Mesenchymal stem cell (in vitro differentiated cells and primary cell): ENCODE measurements around the gene RAD54L.
"Not testable (repeated sequence)": the region's sequence is repeated elsewhere in the genome, so short reads cannot be mapped to it uniquely, and the experiment has no call there.

ENCODE experiments used
- DNase-seq: peaks from one replicate; pipeline ENCODE4 v3.0.0-alpha.2; 2013
- H2AFZ ChIP-seq: one replicate; pipeline ENCODE4 v1.6.1; 2013; ENCODE audit warnings: low read depth, mild to moderate bottlenecking, control low read depth, inconsistent platforms, low read length, moderate library complexity
- H2AK5ac ChIP-seq: 2 replicates; pipeline ENCODE4 v1.6.1; 2013; ENCODE audit warnings: low read length, moderate library complexity, mild to moderate bottlenecking, inconsistent platforms; ENCODE audit not compliant: severe bottlenecking
- H2BK120ac ChIP-seq: one replicate; pipeline ENCODE4 v1.6.1; 2013; ENCODE audit warnings: low read depth, mild to moderate bottlenecking, inconsistent platforms, low read length, moderate library complexity
- H2BK12ac ChIP-seq, 2 experiments: one replicate each; pipeline ENCODE4 v1.6.1; 2013; ENCODE audit warnings: inconsistent platforms in 2 of 2, low read length in 2 of 2, mild to moderate bottlenecking in 2 of 2, moderate library complexity in 2 of 2, control low read depth in 1 of 2
- H2BK15ac ChIP-seq: one replicate; pipeline ENCODE4 v1.6.1; 2013; ENCODE audit warnings: mild to moderate bottlenecking, low read depth, inconsistent platforms; ENCODE audit not compliant: poor library complexity, severe bottlenecking
- H2BK5ac ChIP-seq: 2 replicates; pipeline ENCODE4 v1.6.1; 2013; ENCODE audit warnings: low read depth, mild to moderate bottlenecking, low read length, control low read depth, inconsistent platforms; ENCODE audit not compliant: poor library complexity, severe bottlenecking
- H3K14ac ChIP-seq, 2 experiments: one replicate each; pipeline ENCODE4 v1.6.1; 2013; ENCODE audit warnings: inconsistent platforms in 2 of 2, low read length in 2 of 2, control low read depth in 1 of 2, mild to moderate bottlenecking in 1 of 2, moderate library complexity in 1 of 2
- H3K18ac ChIP-seq, 2 experiments: one replicate each; pipeline ENCODE4 v1.6.1; 2013; ENCODE audit warnings: inconsistent platforms in 2 of 2, low read length in 2 of 2, control low read depth in 1 of 2, low read depth in 1 of 2, mild to moderate bottlenecking in 1 of 2
- H3K23ac ChIP-seq, 2 experiments: one replicate each; pipeline ENCODE4 v1.6.1; 2013; ENCODE audit warnings: inconsistent platforms in 2 of 2, low read length in 2 of 2, mild to moderate bottlenecking in 2 of 2, moderate library complexity in 2 of 2, control low read depth in 1 of 2
- H3K27ac ChIP-seq: 2 replicates; pipeline ENCODE4 v1.5.1; 2013; ENCODE audit warnings: mild to moderate bottlenecking, moderate library complexity, low read length, control low read depth, inconsistent platforms; ENCODE audit not compliant: poor library complexity, severe bottlenecking
- H3K27me3 ChIP-seq, 2 experiments: 2 replicates each; pipeline versions ENCODE4 v1.6.1 to v1.7.0; 2013; ENCODE audit warnings: low read length in 2 of 2, mild to moderate bottlenecking in 2 of 2, moderate library complexity in 2 of 2, control low read depth in 1 of 2, inconsistent platforms in 1 of 2; ENCODE audit not compliant: control insufficient read depth in 1 of 2, insufficient read depth in 1 of 2
- H3K36me3 ChIP-seq, 2 experiments: 2 replicates each; pipeline versions ENCODE4 v1.6.1 to v1.7.0; 2013; ENCODE audit warnings: low read length in 2 of 2, control low read depth in 1 of 2, inconsistent platforms in 1 of 2, low read depth in 1 of 2, mild to moderate bottlenecking in 1 of 2; ENCODE audit not compliant: insufficient read depth in 2 of 2, control insufficient read depth in 1 of 2
- H3K4ac ChIP-seq, 2 experiments: one replicate each; pipeline ENCODE4 v1.6.1; 2013; ENCODE audit warnings: inconsistent platforms in 2 of 2, low read length in 2 of 2, mild to moderate bottlenecking in 2 of 2, moderate library complexity in 2 of 2, control low read depth in 1 of 2, low read depth in 1 of 2
- H3K4me1 ChIP-seq: 2 replicates; pipeline ENCODE4 v1.6.1; 2013; ENCODE audit warnings: low read depth, low read length, control low read depth; ENCODE audit not compliant: control insufficient read depth, insufficient read depth
- H3K4me2 ChIP-seq: 2 replicates; pipeline ENCODE4 v1.6.1; 2013; ENCODE audit warnings: low read length, mild to moderate bottlenecking, inconsistent platforms; ENCODE audit not compliant: poor library complexity, severe bottlenecking
- H3K4me3 ChIP-seq, 2 experiments: 2 replicates each; pipeline versions ENCODE4 v1.5.1 to v1.7.0; 2013; ENCODE audit warnings: low read length in 2 of 2, mild to moderate bottlenecking in 2 of 2, control low read depth in 1 of 2, low read depth in 1 of 2; ENCODE audit not compliant: insufficient read depth in 1 of 2
- H3K79me1 ChIP-seq: replicated peaks from 2 replicates; pipeline ENCODE4 v1.6.1; 2013; ENCODE audit warnings: mild to moderate bottlenecking, control low read depth, low read length, inconsistent platforms; ENCODE audit not compliant: poor library complexity, severe bottlenecking
- H3K9ac ChIP-seq: 2 replicates; pipeline ENCODE4 v1.7.0; 2013; ENCODE audit warnings: mild to moderate bottlenecking, low read length, moderate library complexity
- H3K9me3 ChIP-seq: 2 replicates; pipeline ENCODE4 v1.7.0; 2013; ENCODE audit warnings: mild to moderate bottlenecking, low read length; ENCODE audit not compliant: control insufficient read depth
- H4K8ac ChIP-seq: one replicate; pipeline ENCODE4 v1.6.1; 2013; ENCODE audit warnings: inconsistent platforms, mild to moderate bottlenecking, low read length, moderate library complexity
- H4K91ac ChIP-seq: one replicate; pipeline ENCODE4 v1.6.1; 2013; ENCODE audit warnings: mild to moderate bottlenecking, low read length, inconsistent platforms
- WGBS: methylation state at CpG from one replicate; pipeline ENCODE4 v1.1.7; 2013; ENCODE audit warnings: mixed read lengths; 5-methylcytosine and 5-hydroxymethylcytosine counted together

RAD54L gene

DNA sequence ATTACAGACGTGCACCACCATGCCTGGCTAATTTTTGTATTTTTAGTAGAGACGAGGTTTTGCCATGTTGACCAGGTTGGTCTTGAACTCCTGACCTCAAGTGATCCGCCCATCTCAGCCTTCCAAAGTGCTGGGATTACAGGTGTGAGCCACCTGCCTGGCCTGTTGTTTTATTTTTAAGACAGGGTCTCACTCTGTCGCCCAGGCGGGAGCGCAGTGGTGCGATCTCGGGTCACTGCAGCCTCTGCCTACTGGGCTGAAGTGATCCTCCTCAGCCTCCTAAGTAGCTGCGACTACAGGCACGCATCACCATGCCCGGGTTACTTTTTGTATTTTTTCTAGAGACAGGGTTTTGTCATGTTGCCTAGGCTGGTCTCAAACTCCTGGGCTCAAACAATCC, 24.5 kb upstream of the RAD54L start:
- H2BK12ac ChIP-seq, H2BK120ac ChIP-seq, H4K8ac ChIP-seq, H3K27ac ChIP-seq, H3K27me3 ChIP-seq, H3K23ac ChIP-seq, H3K4me1 ChIP-seq, H2BK5ac ChIP-seq, H4K91ac ChIP-seq, H3K4me2 ChIP-seq, DNase-seq, H3K9me3 ChIP-seq, H3K14ac ChIP-seq, H3K9ac ChIP-seq, H2AFZ ChIP-seq, H3K36me3 ChIP-seq, H3K4me3 ChIP-seq, H2BK15ac ChIP-seq, H3K18ac ChIP-seq, H2AK5ac ChIP-seq, H3K79me1 ChIP-seq, H3K4ac ChIP-seq: not testable (repeated sequence)
- 77% methylated on average over 11 of the region's 11 CpGs for WGBS

GRCh38 chr1:46223472-46223943, 24.1 kb upstream of the RAD54L start:
- Histone ChIP-seq H2AFZ (no peak overlapping the region), H4K91ac (no peak overlapping the region), H2AK5ac (no peak overlapping the region), H3K18ac (no peak overlapping the region), H3K4me3 (no peak overlapping the region), H3K79me1 (no peaks in the 10 kb centered on the region), H3K36me3 (peaks cover 4 to 6% of the 10 kb centered on the region in 2 experiments), H3K27me3 (no peaks in the 10 kb centered on the region), H2BK120ac (no peak overlapping the region), H3K9me3 (no peaks in the 10 kb centered on the region), H4K8ac (peak overlapping the region; percentile 12), H2BK5ac (no peak overlapping the region), H2BK12ac (no peak overlapping the region), H3K4me1 (peaks cover 9% of the 10 kb centered on the region), H3K4me2 (no peak overlapping the region), H3K14ac (no peak overlapping the region), H3K27ac (no peak overlapping the region), H3K23ac (no peak overlapping the region), H3K4ac (no peak overlapping the region), H2BK15ac (no peak overlapping the region), H3K9ac (peak overlapping the region; percentile 27)
- WGBS, result 12% methylated on average over 6 of the region's 6 CpGs
- peak; percentile 88 for DNase-seq

DNA sequence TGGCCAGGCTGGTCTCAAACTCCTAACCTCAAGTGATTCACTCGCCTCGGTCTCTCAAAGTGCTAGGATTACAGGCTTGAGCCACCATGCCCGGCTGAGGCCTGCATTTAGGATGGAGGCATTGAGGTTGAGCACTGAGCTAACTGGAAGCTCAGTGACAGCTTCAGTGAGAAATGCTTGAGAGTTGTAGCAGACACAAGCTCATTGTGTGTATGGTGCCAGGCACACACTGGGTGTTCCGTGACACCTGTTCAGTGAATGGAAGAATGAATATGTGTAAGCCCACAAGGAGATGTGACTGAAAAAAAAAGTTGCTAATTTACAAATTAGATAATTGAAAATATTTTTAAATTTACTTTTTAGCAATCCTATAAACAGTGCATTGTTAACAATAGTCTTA, 22.6 kb upstream of the RAD54L start:
- Histone ChIP-seq H3K36me3 (peaks cover under 1 to 4% of the 10 kb centered on the region in 2 experiments), H2BK120ac (no peak overlapping the region), H3K23ac (no peak overlapping the region), H3K4me1 (peaks cover 6% of the 10 kb centered on the region), H3K79me1 (no peaks in the 10 kb centered on the region), H3K4ac (no peak overlapping the region), H2BK15ac (no peak overlapping the region), H2BK12ac (no peak overlapping the region), H4K91ac (no peak overlapping the region), H2BK5ac (no peak overlapping the region), H3K18ac (no peak overlapping the region), H4K8ac (no peak overlapping the region), H2AFZ (no peak overlapping the region), H2AK5ac (no peak overlapping the region), H3K4me3 (no peak overlapping the region), H3K9ac (no peak overlapping the region), H3K27ac (no peak overlapping the region), H3K14ac (no peak overlapping the region), H3K4me2 (no peak overlapping the region), H3K27me3 (no peaks in the 10 kb centered on the region), H3K9me3 (no peaks in the 10 kb centered on the region)
- no peak for DNase-seq
- WGBS, result 97% methylated on average over 3 of the region's 4 CpGs

- not testable (repeated sequence) for H3K27me3 ChIP-seq, H4K8ac ChIP-seq, H3K36me3 ChIP-seq, H2AK5ac ChIP-seq, H3K18ac ChIP-seq, H2AFZ ChIP-seq, H2BK120ac ChIP-seq, DNase-seq, H3K79me1 ChIP-seq, H2BK5ac ChIP-seq, H3K27ac ChIP-seq, H2BK15ac ChIP-seq, H2BK12ac ChIP-seq, H3K9ac ChIP-seq, H3K14ac ChIP-seq, H3K4me2 ChIP-seq, H3K23ac ChIP-seq, H3K4ac ChIP-seq, H3K4me1 ChIP-seq, H3K9me3 ChIP-seq, H4K91ac ChIP-seq, H3K4me3 ChIP-seq
- 83% methylated on average over 1 of the region's 3 CpGs for WGBS
Measured at GRCh38 chr1:46231231-46231630, 16.3 kb upstream of the RAD54L start.
